H1 (cell line): ENCODE measurements around the gene S100A12. TPM values are rescaled to one million over a fixed set of nuclear protein-coding genes. Genes with fewer than 3 reads are reported as not detected.

Experiments
- CTCF ChIA-PET: fragments of 300-600 bp; sonication (Branson Sonifier 250); formaldehyde crosslinking; loops from one replicate; lab custom pipeline; 2021; ENCODE audit not compliant: partially characterized antibody; lab: Charles Lee
- POLR2A ChIA-PET: fragments of 300-600 bp; sonication (Branson Sonifier 250); formaldehyde crosslinking; loops from one replicate; lab custom pipeline; 2021; ENCODE audit warnings: inconsistent platforms; ENCODE audit not compliant: partially characterized antibody; lab: Charles Lee
- DNase-seq, 2 experiments: peaks; one replicate each; pipeline versions ENCODE4 v3.0.0 to v3.0.0-alpha.2; 2010 to 2022; ENCODE audit warnings: low spot score in 2 of 2, low read depth in 1 of 2, mixed read lengths in 1 of 2
- FAIRE-seq: peaks from 2 replicates; lab custom pipeline; 2011; peaks lifted over from hg19 to GRCh38; lab: Jason Lieb, UNC
- H2AFZ ChIP-seq: 2 replicates; pipeline ENCODE4 v1.8.1; 2012; ENCODE audit warnings: low read length, inconsistent platforms
- H2AK5ac ChIP-seq: 2 replicates; pipeline ENCODE4 v1.6.1; 2013; ENCODE audit warnings: low read depth, low read length
- H2BK120ac ChIP-seq: replicated peaks from 2 replicates; pipeline ENCODE3; 2013; ENCODE audit warnings: low read depth, low read length, inconsistent platforms
- H2BK12ac ChIP-seq: 2 replicates; pipeline ENCODE4 v1.6.1; 2013; ENCODE audit warnings: low read depth, low read length
- H2BK15ac ChIP-seq: 2 replicates; pipeline ENCODE4 v1.6.1; 2013; ENCODE audit warnings: low read length
- H2BK20ac ChIP-seq: 2 replicates; pipeline ENCODE4 v1.6.1; 2013; ENCODE audit warnings: low read length
- H2BK5ac ChIP-seq: 2 replicates; pipeline ENCODE4 v1.6.1; 2013; ENCODE audit warnings: low read depth, low read length
- H3K14ac ChIP-seq: 2 replicates; pipeline ENCODE4 v1.6.1; 2013; ENCODE audit warnings: inconsistent platforms; ENCODE audit not compliant: insufficient read length
- H3K18ac ChIP-seq: 2 replicates; pipeline ENCODE4 v1.6.1; 2013; ENCODE audit warnings: low read length; ENCODE audit errors: extremely low read depth
- H3K23ac ChIP-seq: 2 replicates; pipeline ENCODE4 v1.6.1; 2013; ENCODE audit warnings: inconsistent platforms; ENCODE audit not compliant: insufficient read length
- H3K23me2 ChIP-seq: 2 replicates; pipeline ENCODE4 v1.6.1; 2013; ENCODE audit warnings: low read depth, low read length
- H3K27ac ChIP-seq: 2 replicates; pipeline ENCODE4 v1.6.1; 2011; ENCODE audit warnings: low read depth, low read length, inconsistent platforms
- H3K27me3 ChIP-seq, 4 experiments: replicated peaks in 1 of 4; 1 replicate in 1 of 4; 2 replicates in 3 of 4; pipeline versions ENCODE4 v1.6.1 to v1.8.1; 2011 to 2013; ENCODE audit warnings: low read length in 3 of 4, mild to moderate bottlenecking in 3 of 4, inconsistent platforms in 2 of 4, mixed read lengths in 2 of 4, moderate library complexity in 1 of 4; ENCODE audit not compliant: control insufficient read depth in 3 of 4, insufficient read depth in 3 of 4; ENCODE audit errors: extremely low read depth in 1 of 4
- H3K36me3 ChIP-seq, 4 experiments: 2 replicates each; pipeline versions ENCODE4 v1.6.1 to v1.8.1; 2011 to 2013; ENCODE audit warnings: mild to moderate bottlenecking in 4 of 4, low read length in 3 of 4, moderate library complexity in 2 of 4, control low read depth in 1 of 4, inconsistent platforms in 1 of 4; ENCODE audit not compliant: insufficient read depth in 4 of 4, control insufficient read depth in 2 of 4
- H3K4ac ChIP-seq: replicated peaks from 2 replicates; pipeline ENCODE3; 2013; ENCODE audit warnings: low read length, low read depth, mixed read lengths, inconsistent platforms; ENCODE audit not compliant: insufficient read length
- H3K4me1 ChIP-seq, 4 experiments: replicated peaks in 1 of 4; 1 replicate in 1 of 4; 2 replicates in 3 of 4; pipeline versions ENCODE4 v1.6.1 to v1.8.1; 2011 to 2013; ENCODE audit warnings: low read length in 3 of 4, inconsistent platforms in 2 of 4, mixed read lengths in 1 of 4; ENCODE audit not compliant: insufficient read depth in 4 of 4, control insufficient read depth in 3 of 4
- H3K4me2 ChIP-seq, 2 experiments: 2 replicates each; pipeline versions ENCODE4 v1.6.1 to v1.8.1; 2011 to 2013; ENCODE audit warnings: low read depth in 2 of 2, low read length in 2 of 2, control low read depth in 1 of 2, inconsistent platforms in 1 of 2, mild to moderate bottlenecking in 1 of 2; ENCODE audit not compliant: insufficient read depth in 1 of 2
- H3K4me3 ChIP-seq, 4 experiments: fragments of 200-600, 300-600 bp in 1 of 4; sonication (generic), shearing (Covaris generic), sonication (Bioruptor Twin) in 1 of 4; 2 replicates each; pipeline versions ENCODE4 v1.5.1 to v1.8.1; 2011 to 2016; ENCODE audit warnings: low read length in 4 of 4, low read depth in 3 of 4, control low read depth in 2 of 4, inconsistent platforms in 2 of 4, mild to moderate bottlenecking in 2 of 4, mixed read lengths in 1 of 4, moderate library complexity in 1 of 4; ENCODE audit not compliant: insufficient read depth in 2 of 4; ENCODE audit errors: extremely low read depth in 1 of 4
- H3K56ac ChIP-seq: replicated peaks from 2 replicates; pipeline ENCODE3; 2013; ENCODE audit warnings: low read depth, mild to moderate bottlenecking, mixed read lengths, low read length, inconsistent platforms; ENCODE audit not compliant: insufficient read length
- H3K79me1 ChIP-seq: 2 replicates; pipeline ENCODE4 v1.6.1; 2013; ENCODE audit warnings: low read depth, low read length, control low read depth
- H3K79me2 ChIP-seq, 2 experiments: 2 replicates each; pipeline versions ENCODE4 v1.6.1 to v1.8.1; 2012 to 2013; ENCODE audit warnings: low read length in 2 of 2, mild to moderate bottlenecking in 2 of 2, inconsistent platforms in 1 of 2; ENCODE audit not compliant: insufficient read depth in 2 of 2, control insufficient read depth in 1 of 2
- H3K9ac ChIP-seq, 4 experiments: replicated peaks in 1 of 4; 1 replicate in 1 of 4; 2 replicates in 3 of 4; pipeline versions ENCODE4 v1.6.1 to v1.8.1; 2011 to 2013; ENCODE audit warnings: low read depth in 3 of 4, low read length in 3 of 4, control low read depth in 2 of 4, mild to moderate bottlenecking in 2 of 4, moderate library complexity in 2 of 4, inconsistent platforms in 1 of 4; ENCODE audit errors: extremely low read depth in 1 of 4
- H3K9me3 ChIP-seq, 2 experiments: 2 replicates each; pipeline versions ENCODE4 v1.6.1 to v1.8.1; 2012 to 2013; ENCODE audit warnings: mild to moderate bottlenecking in 2 of 2, moderate library complexity in 2 of 2, control low read depth in 1 of 2, inconsistent platforms in 1 of 2, low read depth in 1 of 2, low read length in 1 of 2, mixed read lengths in 1 of 2; ENCODE audit not compliant: insufficient read depth in 2 of 2
- H4K20me1 ChIP-seq, 2 experiments: replicated peaks in 1 of 2; 2 replicates each; pipeline versions ENCODE3 to v1.8.1; 2011 to 2013; ENCODE audit warnings: inconsistent platforms in 2 of 2, low read length in 2 of 2, mild to moderate bottlenecking in 1 of 2; ENCODE audit not compliant: insufficient read depth in 2 of 2, control insufficient read depth in 1 of 2
- H4K5ac ChIP-seq: 2 replicates; pipeline ENCODE4 v1.6.1; 2013; ENCODE audit warnings: low read length, low read depth, mixed read lengths, inconsistent platforms; ENCODE audit not compliant: insufficient read length
- H4K8ac ChIP-seq: 2 replicates; pipeline ENCODE4 v1.8.0; 2013; ENCODE audit warnings: mild to moderate bottlenecking, moderate library complexity, low read length, inconsistent platforms; ENCODE audit not compliant: insufficient read depth; ENCODE audit errors: extremely low read depth
- H4K91ac ChIP-seq: replicated peaks from 2 replicates; pipeline ENCODE3; 2013; ENCODE audit warnings: low read length, mixed read lengths, inconsistent platforms; ENCODE audit not compliant: insufficient read length
- ASH2L ChIP-seq: fragments of 200-600, 300-600 bp; sonication (generic); IDR thresholded peaks from one replicate; pipeline ENCODE4 v1.7.1; 2017; ENCODE audit warnings: low read length
- CHD2 ChIP-seq: IDR thresholded peaks from 2 replicates; pipeline ENCODE4 v1.6.1; 2012; ENCODE audit warnings: low read length, improper control_type of control experiment
- RAD21 ChIP-seq, 2 experiments: IDR thresholded peaks in 1 of 2; conservative IDR thresholded peaks in 1 of 2; 2 replicates each; pipeline ENCODE4 v1.6.1; 2011; ENCODE audit warnings: low read depth in 2 of 2, low read length in 2 of 2, improper control_type of control experiment in 1 of 2, inconsistent platforms in 1 of 2, mild to moderate bottlenecking in 1 of 2, moderate library complexity in 1 of 2
- TCF12 ChIP-seq: IDR thresholded peaks from 2 replicates; pipeline ENCODE4 v1.6.1; 2011; ENCODE audit warnings: low read depth, mild to moderate bottlenecking, low read length
- whole genome bisulfite sequencing, 2 experiments: shearing (Covaris generic) in 1 of 2; methylation state at CpG; one replicate each; pipeline versions ENCODE4 v1.1.6 to v1.1.7; 2013 to 2015; ENCODE audit warnings: low lambda C conversion rate in 2 of 2, mixed read lengths in 2 of 2, inconsistent platforms in 1 of 2, low coverage in 1 of 2, missing lambda C conversion rate in 1 of 2; ENCODE audit not compliant: insufficient replicate concordance in 2 of 2, insufficient coverage in 1 of 2, insufficient read length in 1 of 2; ENCODE audit errors: extremely low coverage in 1 of 2, missing lambda C conversion rate in 1 of 2; 5-methylcytosine and 5-hydroxymethylcytosine counted together
- polyA plus RNA-seq, 7 experiments: library from polyadenylated mRNA; depleted of rRNA in 3 of 7; stranded (reverse) in 5 of 7; unstranded in 2 of 7; fragments of >200 nt in 5 of 7; fragments of 200-250 nt in 2 of 7; gene quantifications; 1 replicate in 5 of 7; 2 replicates in 1 of 7; 4 replicates in 1 of 7; pipeline versions ENCODE4 v1.2.1 to v1.2.3, GENCODE V29; 2011 to 2013; ENCODE audit warnings: missing spikeins in 2 of 7, mixed read lengths in 2 of 7
- total RNA-seq: library from RNA; stranded (reverse); fragmentation: NEBNext Ultra II Directional; extraction: Animal tissue kit (Norgen Biotek cat#: 25700); gene quantifications from 2 replicates; pipeline ENCODE4 v1.2.1, GENCODE V29; 2021

The S100A12 gene
- total and polyA plus RNA-seq, 2 of the 8 experiments (the other 6 are each of a cell fraction or from before 2014, with no cell fraction given) = not detected

GRCh38 chr1:153356392-153357075 is 18.9 kb downstream of the S100A12 start:
- Histone ChIP-seq H3K4ac (no peak overlapping the region), H3K23ac (no peak overlapping the region), H3K79me2 (no peaks in the 10 kb centered on the region), H3K27me3 (no peaks in the 10 kb centered on the region), H3K27ac (no peak overlapping the region), H3K4me1 (no peaks in the 10 kb centered on the region; a peak in 1 of 7 replicates), H2AFZ (no peak overlapping the region), H4K8ac (no peak overlapping the region), H4K5ac (no peak overlapping the region), H2BK120ac (no peak overlapping the region), H3K4me3 (no peak overlapping the region), H2BK12ac (no peak overlapping the region), H3K23me2 (no peaks in the 10 kb centered on the region), H4K20me1 (no peaks in the 10 kb centered on the region), H2BK5ac (no peak overlapping the region), H2BK15ac (no peak overlapping the region), H3K9ac (no peak overlapping the region), H3K4me2 (no peak overlapping the region), H3K9me3 (no peaks in the 10 kb centered on the region), H3K79me1 (no peaks in the 10 kb centered on the region), H3K36me3 (no peaks in the 10 kb centered on the region), H4K91ac (no peak overlapping the region), H3K14ac (no peak overlapping the region), H3K56ac (no peak overlapping the region), H2BK20ac (no peak overlapping the region), H3K18ac (no peak overlapping the region), H2AK5ac (no peak overlapping the region)
- TF ChIP-seq ASH2L = no peak
- no peak for TF ChIP-seq CHD2
- no peak for TF ChIP-seq RAD21 (IDR thresholded peaks at IDR 0.05 in 1 of 2, conservative IDR thresholded peaks at IDR 0.05 in 1 of 2; ENCODE audit: low read depth in 2 of 2, low read length in 2 of 2)
- no peak for TF ChIP-seq TCF12
- ChIA-PET CTCF (interaction anchor here (0.6 to 8.5 kb wide), 28 partner anchors 8 to 661 kb away, joined by 3 to 360 read pairs (median 5); no protein-coding TSS in a partner anchor), POLR2A (no interaction called here)
- DNase-seq (no peak), FAIRE-seq (no peak)
- 88% methylated on average over 8 of the region's 8 CpGs; no CpG with 5 or more reads in 1 of the 2 experiments for WGBS, 2 experiments
